ENCODE results near the gene AJM1.

Gene AJM1

GRCh38 chr9:136808075-136808805 lies 34.0 kb upstream of the AJM1 start:
- peak; percentile 28 for DNase-seq

- no peak for DNase-seq
Observed at GRCh38 chr9:136808806-136809158, 33.5 kb upstream of the AJM1 start.

GRCh38 chr9:136814725-136815421 lies 27.4 kb upstream of the AJM1 start:
- DNase-seq = no peak

- DNase-seq = no peak
Observed at GRCh38 chr9:136815422-136815782, 26.9 kb upstream of the AJM1 start.

- DNase-seq = no peak
Observed at GRCh38 chr9:136820971-136821825, 21.1 kb upstream of the AJM1 start.

- no peak for DNase-seq
Observed at GRCh38 chr9:136821826-136822544, 20.3 kb upstream of the AJM1 start.

GRCh38 chr9:136823136-136824046 lies 18.9 kb upstream of the AJM1 start:
- peak; percentile 35 for DNase-seq

- DNase-seq = no peak
Observed at GRCh38 chr9:136824496-136825225, 17.6 kb upstream of the AJM1 start.

GRCh38 chr9:136825295-136826187 lies 16.7 kb upstream of the AJM1 start:
- no peak for DNase-seq

GRCh38 chr9:136826188-136826541 lies 16.1 kb upstream of the AJM1 start:
- no peak for DNase-seq

- no peak for DNase-seq
Observed at GRCh38 chr9:136826703-136827582, 15.3 kb upstream of the AJM1 start.

GRCh38 chr9:136827794-136828473 lies 14.3 kb upstream of the AJM1 start:
- DNase-seq = no peak

- no peak for DNase-seq
Observed at GRCh38 chr9:136828474-136829140, 13.7 kb upstream of the AJM1 start.

GRCh38 chr9:136829412-136829811 lies 12.9 kb upstream of the AJM1 start:
- no peak for DNase-seq

GRCh38 chr9:136829981-136830885 lies 12.0 kb upstream of the AJM1 start:
- DNase-seq = no peak

- no peak for DNase-seq
Observed at GRCh38 chr9:136831002-136831719, 11.1 kb upstream of the AJM1 start.

Measured in DMS79 (cell line).